ENCODE measurements around the gene CACNA2D3. TPM values are rescaled to one million over a fixed set of nuclear protein-coding genes. Genes with fewer than 3 reads are reported as not detected.

Gene CACNA2D3
- polyA plus RNA-seq, 1 donor from 2014 or later, result 26.2 TPM

DNA sequence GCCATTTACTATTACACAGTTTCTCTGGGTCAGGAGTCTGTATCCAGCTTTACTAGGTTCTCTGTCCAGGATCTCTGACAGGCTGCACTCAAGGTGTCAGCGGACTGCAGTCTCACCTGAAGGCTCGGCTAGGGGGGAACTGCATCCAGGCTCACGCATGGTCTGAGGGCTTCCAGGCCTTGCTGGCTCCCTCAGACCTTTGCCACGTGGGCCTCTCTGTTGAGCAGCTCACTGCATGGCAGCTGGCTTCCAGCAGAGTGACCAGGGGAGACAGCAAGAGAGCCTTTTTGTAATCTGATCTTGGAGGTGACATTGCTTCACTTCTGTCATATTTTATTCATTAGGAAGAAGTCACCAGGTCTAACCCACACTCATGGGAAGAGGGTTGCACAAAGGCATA lies 152.3 kb downstream of the CACNA2D3 start:
- H3K79me2 ChIP-seq (replicated peaks; ENCODE audit: insufficient read depth, low read length), result no peaks in the 10 kb centered on the region
- no peaks in the 10 kb centered on the region for H3F3A ChIP-seq (ENCODE audit: insufficient read depth, low read length, poor library complexity, severe bottlenecking)
- H3K36me3 ChIP-seq (ENCODE audit: insufficient read depth, low read length), result no peaks in the 10 kb centered on the region
- H4K20me1 ChIP-seq (ENCODE audit: insufficient read depth), result no peaks in the 10 kb centered on the region
- H3K27ac ChIP-seq (ENCODE audit: low read length), result no peak overlapping the region
- no peak overlapping the region for H3K9ac ChIP-seq (ENCODE audit: low read length)
- no peaks in the 10 kb centered on the region for H3K27me3 ChIP-seq (ENCODE audit: insufficient read depth, low read depth, low read length)
- H2AFZ ChIP-seq (ENCODE audit: low read depth, low read length), result no peak overlapping the region
- peaks cover 5% of the 10 kb centered on the region for H3K9me3 ChIP-seq (ENCODE audit: low read length)
- no peak overlapping the region for H3K4me2 ChIP-seq (ENCODE audit: low read length)
- TF ChIP-seq POLR2AphosphoS5 (IDR thresholded peaks at IDR 0.05), result no peak
- no peak overlapping the region for H3K4me3 ChIP-seq (ENCODE audit: low read length)
- H3K9me2 ChIP-seq (ENCODE audit: insufficient read depth, low read length), result no peaks in the 10 kb centered on the region

DNA sequence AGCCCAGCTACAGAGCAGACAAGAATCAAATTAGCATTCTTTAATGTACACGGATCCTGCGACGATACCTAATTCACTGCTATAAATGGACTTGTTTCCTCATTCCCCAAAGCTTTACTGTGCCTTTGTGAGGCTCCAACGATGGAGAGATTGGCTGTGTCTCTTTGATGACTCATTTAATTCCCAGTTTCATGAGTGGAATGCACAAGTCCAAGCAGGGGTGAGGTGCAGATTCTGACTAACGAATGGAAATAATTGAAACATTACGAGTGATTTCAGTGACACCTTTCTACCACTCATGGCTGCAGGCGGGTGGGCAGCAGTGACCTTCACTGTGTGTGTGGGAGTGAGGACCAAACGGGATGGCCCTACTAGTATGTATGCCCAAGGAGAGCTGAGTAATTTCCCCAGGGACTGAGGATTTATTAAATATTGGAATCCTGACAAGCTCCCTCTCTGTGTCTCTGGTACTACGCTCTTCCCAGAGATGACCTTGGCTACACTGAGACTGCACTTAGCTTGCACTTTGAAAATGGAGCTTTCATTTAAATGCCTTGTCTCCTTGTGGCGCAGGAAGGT lies 156.7 kb downstream of the CACNA2D3 start:
- Histone ChIP-seq H3F3A (ENCODE audit: insufficient read depth, low read length, poor library complexity, severe bottlenecking) (no peaks in the 10 kb centered on the region), H3K27ac (ENCODE audit: low read length) (no peak overlapping the region), H3K79me2 (replicated peaks; ENCODE audit: insufficient read depth, low read length) (no peaks in the 10 kb centered on the region), H3K4me3 (ENCODE audit: low read length) (no peak overlapping the region), H4K20me1 (ENCODE audit: insufficient read depth) (no peaks in the 10 kb centered on the region), H3K9ac (ENCODE audit: low read length) (no peak overlapping the region), H2AFZ (ENCODE audit: low read depth, low read length) (no peak overlapping the region), H3K4me2 (ENCODE audit: low read length) (no peak overlapping the region), H3K36me3 (ENCODE audit: insufficient read depth, low read length) (no peaks in the 10 kb centered on the region), H3K9me3 (ENCODE audit: low read length) (peaks cover 5% of the 10 kb centered on the region), H3K27me3 (ENCODE audit: insufficient read depth, low read depth, low read length) (no peaks in the 10 kb centered on the region), H3K9me2 (ENCODE audit: insufficient read depth, low read length) (no peaks in the 10 kb centered on the region)
- TF ChIP-seq MXI1 (conservative IDR thresholded peaks at IDR 0.05; ENCODE audit: poor library complexity, severe bottlenecking), result no peak

DNA sequence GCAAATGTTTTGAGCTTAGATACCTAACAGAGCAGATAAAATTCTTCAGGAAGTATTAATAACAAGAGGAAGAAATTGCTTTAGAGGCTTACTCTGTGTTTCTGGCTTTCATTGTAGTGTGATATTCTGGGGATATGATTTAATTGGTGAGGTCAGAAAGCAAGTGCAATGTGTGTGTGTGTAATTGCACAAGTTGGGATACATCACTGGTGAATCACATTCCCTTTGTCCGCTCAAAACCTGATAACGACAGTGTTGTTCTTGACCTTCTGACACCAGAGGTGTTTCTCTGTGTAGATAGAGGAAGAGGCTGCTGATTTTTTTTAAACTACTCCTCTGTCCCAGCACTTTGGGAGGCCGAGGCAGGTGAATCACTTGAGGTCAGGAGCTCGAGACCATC lies 161.1 kb downstream of the CACNA2D3 start:
- no peak overlapping the region for H2AFZ ChIP-seq (ENCODE audit: low read depth, low read length)
- no peaks in the 10 kb centered on the region for H3K79me2 ChIP-seq (replicated peaks; ENCODE audit: insufficient read depth, low read length)
- H3K9ac ChIP-seq (ENCODE audit: low read length), result no peak overlapping the region
- no peak for TF ChIP-seq EP300 (conservative IDR thresholded peaks at IDR 0.05; ENCODE audit: poor library complexity, severe bottlenecking)
- TF ChIP-seq TAF1 (IDR thresholded peaks at IDR 0.05; ENCODE audit: low read depth), result no peak
- TF ChIP-seq, protein P1, sequence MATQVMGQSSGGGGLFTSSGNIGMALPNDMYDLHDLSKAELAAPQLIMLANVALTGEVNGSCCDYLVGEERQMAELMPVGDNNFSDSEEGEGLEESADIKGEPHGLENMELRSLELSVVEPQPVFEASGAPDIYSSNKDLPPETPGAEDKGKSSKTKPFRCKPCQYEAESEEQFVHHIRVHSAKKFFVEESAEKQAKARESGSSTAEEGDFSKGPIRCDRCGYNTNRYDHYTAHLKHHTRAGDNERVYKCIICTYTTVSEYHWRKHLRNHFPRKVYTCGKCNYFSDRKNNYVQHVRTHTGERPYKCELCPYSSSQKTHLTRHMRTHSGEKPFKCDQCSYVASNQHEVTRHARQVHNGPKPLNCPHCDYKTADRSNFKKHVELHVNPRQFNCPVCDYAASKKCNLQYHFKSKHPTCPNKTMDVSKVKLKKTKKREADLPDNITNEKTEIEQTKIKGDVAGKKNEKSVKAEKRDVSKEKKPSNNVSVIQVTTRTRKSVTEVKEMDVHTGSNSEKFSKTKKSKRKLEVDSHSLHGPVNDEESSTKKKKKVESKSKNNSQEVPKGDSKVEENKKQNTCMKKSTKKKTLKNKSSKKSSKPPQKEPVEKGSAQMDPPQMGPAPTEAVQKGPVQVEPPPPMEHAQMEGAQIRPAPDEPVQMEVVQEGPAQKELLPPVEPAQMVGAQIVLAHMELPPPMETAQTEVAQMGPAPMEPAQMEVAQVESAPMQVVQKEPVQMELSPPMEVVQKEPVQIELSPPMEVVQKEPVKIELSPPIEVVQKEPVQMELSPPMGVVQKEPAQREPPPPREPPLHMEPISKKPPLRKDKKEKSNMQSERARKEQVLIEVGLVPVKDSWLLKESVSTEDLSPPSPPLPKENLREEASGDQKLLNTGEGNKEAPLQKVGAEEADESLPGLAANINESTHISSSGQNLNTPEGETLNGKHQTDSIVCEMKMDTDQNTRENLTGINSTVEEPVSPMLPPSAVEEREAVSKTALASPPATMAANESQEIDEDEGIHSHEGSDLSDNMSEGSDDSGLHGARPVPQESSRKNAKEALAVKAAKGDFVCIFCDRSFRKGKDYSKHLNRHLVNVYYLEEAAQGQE (IDR thresholded peaks at IDR 0.05; ENCODE audit: borderline replicate concordance), result no peak
- TF ChIP-seq RAD21 (conservative IDR thresholded peaks at IDR 0.05), result no peak
- no peak for TF ChIP-seq POLR2AphosphoS5 (IDR thresholded peaks at IDR 0.05)
- TF ChIP-seq MXI1 (conservative IDR thresholded peaks at IDR 0.05; ENCODE audit: poor library complexity, severe bottlenecking), result no peak
- no peak for TF ChIP-seq EZH2 (IDR thresholded peaks at IDR 0.05; ENCODE audit: borderline replicate concordance, insufficient read depth, low read length, poor library complexity, severe bottlenecking)
- TF ChIP-seq, protein P2, sequence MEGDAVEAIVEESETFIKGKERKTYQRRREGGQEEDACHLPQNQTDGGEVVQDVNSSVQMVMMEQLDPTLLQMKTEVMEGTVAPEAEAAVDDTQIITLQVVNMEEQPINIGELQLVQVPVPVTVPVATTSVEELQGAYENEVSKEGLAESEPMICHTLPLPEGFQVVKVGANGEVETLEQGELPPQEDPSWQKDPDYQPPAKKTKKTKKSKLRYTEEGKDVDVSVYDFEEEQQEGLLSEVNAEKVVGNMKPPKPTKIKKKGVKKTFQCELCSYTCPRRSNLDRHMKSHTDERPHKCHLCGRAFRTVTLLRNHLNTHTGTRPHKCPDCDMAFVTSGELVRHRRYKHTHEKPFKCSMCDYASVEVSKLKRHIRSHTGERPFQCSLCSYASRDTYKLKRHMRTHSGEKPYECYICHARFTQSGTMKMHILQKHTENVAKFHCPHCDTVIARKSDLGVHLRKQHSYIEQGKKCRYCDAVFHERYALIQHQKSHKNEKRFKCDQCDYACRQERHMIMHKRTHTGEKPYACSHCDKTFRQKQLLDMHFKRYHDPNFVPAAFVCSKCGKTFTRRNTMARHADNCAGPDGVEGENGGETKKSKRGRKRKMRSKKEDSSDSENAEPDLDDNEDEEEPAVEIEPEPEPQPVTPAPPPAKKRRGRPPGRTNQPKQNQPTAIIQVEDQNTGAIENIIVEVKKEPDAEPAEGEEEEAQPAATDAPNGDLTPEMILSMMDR (IDR thresholded peaks at IDR 0.05; ENCODE audit: poor library complexity, severe bottlenecking), result no peak
- TF ChIP-seq SMC3 (conservative IDR thresholded peaks at IDR 0.05; ENCODE audit: poor library complexity), result no peak
- no peak overlapping the region for H3K4me3 ChIP-seq (ENCODE audit: low read length)
- H4K20me1 ChIP-seq (ENCODE audit: insufficient read depth), result no peaks in the 10 kb centered on the region
- no peaks in the 10 kb centered on the region for H3K9me2 ChIP-seq (ENCODE audit: insufficient read depth, low read length)
- no peak overlapping the region for H3K4me2 ChIP-seq (ENCODE audit: low read length)
- no peaks in the 10 kb centered on the region for H3K27me3 ChIP-seq (ENCODE audit: insufficient read depth, low read depth, low read length)
- no peaks in the 10 kb centered on the region for H3K9me3 ChIP-seq (ENCODE audit: low read length)
- H3K27ac ChIP-seq (ENCODE audit: low read length), result no peak overlapping the region
- no peaks in the 10 kb centered on the region for H3F3A ChIP-seq (ENCODE audit: insufficient read depth, low read length, poor library complexity, severe bottlenecking)
- no peaks in the 10 kb centered on the region for H3K36me3 ChIP-seq (ENCODE audit: insufficient read depth, low read length)

Data from neural cell (in vitro differentiated cells).